HUDEP-2 (cell line): ENCODE measurements around the gene SCART1.
A peak's percentile ranks its signal among the peaks of the same experiment; 100 is the strongest.
"Not testable (repeated sequence)": the region's sequence is repeated elsewhere in the genome, so short reads cannot be mapped to it uniquely, and the experiment has no call there.

Experiments used
- DNase-seq, 76 experiments: peaks; one replicate each; lab custom pipeline; 2025; ENCODE audit not compliant: unreplicated experiment in 76 of 76; lab: John Stamatoyannopoulos, UW

The SCART1 gene

GRCh38 chr10:133431888-133432613 is 21.7 kb upstream of the SCART1 start:
- not testable (repeated sequence) for DNase-seq

DNA sequence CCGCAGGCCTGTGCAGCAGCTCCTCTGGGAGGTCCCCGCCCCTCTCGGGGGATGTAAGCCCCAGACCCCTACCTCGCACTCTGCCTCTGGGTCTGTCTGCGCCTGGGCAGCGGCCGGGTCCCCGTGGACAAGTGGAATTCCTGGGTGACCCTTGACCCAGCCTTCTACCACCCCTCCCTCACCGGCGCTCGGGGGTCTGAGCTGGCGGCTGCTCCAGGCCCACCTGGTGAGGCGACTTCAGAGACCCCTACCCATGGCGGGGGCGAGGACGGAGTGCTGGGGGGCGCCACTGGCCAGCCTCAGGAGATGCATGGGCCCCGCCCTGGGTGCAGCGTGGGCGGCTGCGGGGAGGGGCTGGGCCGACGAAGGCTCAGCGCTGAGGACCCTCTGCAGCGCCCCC is 21.0 kb upstream of the SCART1 start:
- not testable (repeated sequence) for DNase-seq

- DNase-seq: peak in 18 of 76 experiments; percentile 7 to 48 (median 24)
Measured at GRCh38 chr10:133438711-133439273, 15.0 kb upstream of the SCART1 start.

DNA sequence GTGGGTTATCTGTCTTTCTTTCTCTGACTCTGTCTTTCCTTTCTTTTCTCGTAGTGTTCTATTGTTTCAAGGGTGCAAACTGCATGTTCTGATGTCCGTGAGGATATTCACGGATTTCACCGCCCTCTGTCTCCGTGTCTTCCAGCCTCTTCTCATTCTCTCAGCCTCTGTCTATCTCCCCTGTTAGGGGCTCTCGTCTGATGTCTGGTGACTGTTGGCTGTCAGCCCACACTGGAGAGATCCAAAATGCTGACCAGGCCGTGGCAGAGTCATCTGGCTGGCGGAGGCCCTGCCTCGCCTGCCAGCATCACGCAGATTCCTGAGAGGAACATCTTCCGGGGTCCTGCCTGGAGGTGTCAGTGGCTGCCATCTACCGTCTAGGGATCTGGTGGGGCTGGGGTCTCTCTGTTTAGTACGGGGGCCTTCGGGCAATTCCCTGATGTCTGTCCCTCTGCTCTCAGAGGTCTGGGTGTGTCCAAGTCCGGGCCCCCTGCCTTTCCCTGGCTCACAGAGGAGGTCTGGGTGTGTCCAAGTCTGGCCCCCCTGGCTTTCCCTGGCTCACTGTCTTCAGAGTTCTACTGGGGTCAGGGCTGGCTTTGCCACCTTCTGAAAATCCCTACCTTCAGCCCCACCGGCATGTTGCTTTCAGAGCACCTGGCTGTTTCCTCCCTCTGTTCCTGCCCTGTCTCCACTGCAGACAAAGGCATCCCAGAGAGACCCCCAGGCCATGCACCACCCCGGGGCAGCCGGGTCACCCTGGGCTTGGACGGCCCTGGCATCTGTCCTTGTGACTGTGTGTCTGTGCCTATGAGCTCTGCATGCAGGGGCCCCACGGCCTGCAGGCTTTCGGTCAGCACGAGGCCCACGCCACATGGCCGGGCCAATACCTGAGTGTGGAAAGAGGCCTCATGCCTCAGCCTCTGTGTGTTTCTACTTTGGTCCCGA is 14.0 kb upstream of the SCART1 start:
- no peak for DNase-seq

DNA sequence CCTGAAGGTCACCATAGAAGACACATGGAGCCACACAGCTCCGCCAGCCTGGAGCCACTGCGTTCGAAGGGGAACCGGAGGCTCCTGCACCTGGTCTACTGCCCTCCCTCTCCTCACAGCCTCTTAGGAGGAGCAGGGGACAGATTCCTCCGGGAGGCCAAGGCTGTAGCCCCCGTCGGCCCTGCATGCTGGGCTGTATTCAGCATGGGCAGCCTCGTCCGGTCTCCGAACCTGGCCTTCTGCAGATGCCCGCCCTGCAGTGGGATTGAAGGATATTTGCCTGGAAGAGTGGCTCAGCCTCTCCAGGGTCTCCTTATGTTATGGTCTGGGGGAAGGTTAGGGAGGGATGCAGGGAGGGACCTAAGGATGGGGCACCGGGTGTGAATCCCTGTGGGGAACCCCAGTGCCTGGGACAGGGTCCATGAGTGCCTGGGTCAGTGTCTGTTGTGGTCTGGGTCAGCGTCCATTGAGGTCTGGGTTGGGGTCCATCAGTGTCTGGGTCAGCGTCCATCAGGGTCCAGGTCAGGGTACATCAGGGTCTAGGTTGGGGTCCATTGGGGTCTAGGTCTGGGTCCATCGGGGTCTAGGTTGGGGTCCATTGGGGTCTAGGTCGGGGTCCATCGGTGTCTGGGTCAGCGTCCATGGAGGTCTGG is 13.0 kb upstream of the SCART1 start:
- DNase-seq: no peak

- not testable (repeated sequence) for DNase-seq
Measured at GRCh38 chr10:133441356-133441755, 12.4 kb upstream of the SCART1 start.

- no peak for DNase-seq
Measured at GRCh38 chr10:133441780-133442179, 12.0 kb upstream of the SCART1 start.

- no peak for DNase-seq
Measured at GRCh38 chr10:133442191-133442966, 11.4 kb upstream of the SCART1 start.

GRCh38 chr10:133442967-133443924 is 10.5 kb upstream of the SCART1 start:
- DNase-seq: no peak

DNA sequence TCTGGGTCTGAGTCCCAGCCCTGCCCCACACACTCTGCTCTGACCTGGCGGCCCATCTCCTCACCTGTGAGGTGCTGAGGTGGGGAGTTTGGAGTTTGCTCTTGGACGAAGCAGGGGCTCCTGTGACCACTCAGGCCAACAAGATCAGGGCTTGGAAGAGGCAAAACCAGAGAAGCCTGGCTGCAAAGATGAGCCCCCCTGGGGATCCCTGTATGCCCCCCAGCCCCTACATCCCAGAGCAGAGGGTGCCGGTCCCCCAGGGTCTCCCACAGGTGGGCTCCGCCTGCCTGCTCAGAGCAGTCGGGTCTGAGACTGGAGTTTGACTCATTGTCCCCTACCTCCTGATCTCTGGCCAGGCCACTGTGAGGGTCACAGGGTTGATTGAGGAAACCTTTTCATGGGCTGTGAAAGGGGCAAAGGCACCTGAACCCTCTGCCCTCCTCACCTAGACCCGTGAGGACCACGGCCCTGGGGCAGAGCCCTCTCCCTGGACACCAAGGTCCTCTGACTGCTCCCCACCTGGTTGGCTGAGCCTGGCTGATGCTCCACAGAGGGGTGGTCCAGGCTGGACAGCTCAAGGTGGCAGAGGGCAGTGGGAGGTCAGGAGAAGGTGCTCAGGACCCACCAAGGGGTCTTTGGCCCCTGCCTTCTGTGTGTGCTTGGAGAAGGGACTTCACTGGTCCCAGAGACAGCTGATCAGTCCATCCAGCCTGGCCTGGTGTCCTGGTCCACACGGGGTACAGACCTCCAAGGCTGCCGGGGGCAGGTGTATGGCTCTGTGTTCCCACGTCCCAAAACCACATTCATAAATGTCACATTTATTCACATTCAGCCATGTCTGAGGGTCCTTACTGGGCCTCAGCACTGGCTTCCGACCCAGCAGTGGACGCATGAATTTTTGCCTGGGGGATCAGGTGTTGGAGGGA is 9.1 kb upstream of the SCART1 start:
- DNase-seq: no peak

DNA sequence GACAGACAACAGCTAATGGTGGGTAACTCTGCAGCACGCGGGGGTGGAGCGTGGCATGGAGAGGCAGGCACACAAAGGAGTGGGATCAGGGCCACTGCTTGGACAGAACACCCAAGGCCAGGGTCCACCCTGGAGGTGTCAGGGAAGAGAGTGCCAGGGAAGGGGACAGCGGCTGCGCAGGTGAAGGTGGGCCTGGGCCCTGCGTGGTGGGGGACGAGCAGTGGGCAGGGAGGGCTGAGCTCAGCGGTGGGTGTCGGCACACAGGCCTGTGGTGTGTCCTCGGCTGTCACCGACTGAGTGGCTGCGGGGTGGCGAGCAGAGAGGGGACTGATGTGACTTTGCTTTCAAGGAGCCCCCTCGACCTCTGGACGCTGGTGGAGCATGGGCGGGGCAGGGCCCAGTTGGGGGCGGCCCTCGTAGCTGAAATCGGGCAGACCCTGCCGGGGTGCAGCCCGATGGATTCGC is 8.4 kb upstream of the SCART1 start:
- DNase-seq: no peak

DNA sequence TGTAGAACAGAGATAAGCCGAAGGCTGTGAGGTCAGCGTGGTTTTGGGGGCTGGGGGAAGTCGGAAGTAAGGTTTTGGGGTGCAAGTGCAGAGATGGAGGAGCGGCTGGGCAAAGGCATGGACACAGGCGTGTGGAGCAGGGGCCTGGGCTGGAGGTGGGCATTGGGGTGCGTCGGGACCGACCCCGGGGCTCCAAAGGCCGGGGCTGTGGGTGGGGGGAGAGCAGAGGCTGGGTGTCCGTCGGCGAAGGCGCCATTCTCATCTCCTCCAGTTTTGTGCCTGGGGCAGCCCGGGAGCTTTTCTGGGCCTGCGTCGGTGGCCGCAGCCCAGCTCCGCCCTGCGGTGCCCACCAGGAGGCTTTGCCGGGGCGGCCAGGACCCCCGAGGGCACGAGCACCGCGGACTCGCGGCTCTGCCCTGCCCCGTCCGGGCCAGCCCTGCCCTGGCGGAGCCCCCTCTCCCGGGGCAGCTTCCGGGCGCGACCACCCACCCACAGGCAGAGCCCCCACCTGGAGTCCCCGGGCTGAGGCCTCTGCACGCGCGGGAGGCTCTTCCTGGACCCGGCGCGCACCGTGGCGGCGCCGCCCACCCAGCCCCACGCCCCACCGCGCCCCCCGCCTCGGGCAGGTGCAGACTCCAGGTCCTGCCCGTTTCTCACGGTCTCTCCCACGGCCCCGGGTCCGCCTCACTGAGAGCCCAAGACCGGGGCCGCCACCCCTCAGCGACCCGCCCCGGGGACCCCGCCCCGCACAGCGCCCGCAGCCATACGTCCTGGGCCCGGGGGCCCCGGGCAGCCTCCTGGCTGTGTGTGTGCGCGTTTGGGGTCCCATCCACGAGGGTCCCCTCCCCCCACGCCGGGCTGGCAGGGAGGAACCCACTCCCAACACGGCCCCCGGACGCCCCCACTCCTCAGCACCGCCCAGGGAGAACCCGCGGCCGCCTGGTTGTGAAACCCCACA is 7.7 kb upstream of the SCART1 start:
- DNase-seq: no peak

DNA sequence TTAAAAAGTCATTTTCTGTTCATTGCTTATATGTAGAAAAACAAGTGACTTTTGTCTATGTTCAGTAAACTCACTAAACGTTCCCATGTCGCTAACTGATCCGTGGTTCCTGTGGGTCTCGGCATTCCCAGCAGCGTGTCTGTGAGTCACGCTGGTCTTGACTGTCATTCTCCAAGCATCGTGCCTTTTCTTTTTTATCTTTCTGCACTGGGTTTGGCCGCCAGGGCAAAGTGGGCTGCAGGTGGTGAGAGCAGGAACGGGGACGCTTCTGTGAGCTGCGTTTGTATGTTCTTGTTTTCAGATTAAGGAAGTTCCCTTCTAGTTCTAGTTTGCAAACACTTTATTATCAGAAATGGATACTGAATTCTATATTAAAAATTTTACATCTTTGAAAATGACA is 6.8 kb upstream of the SCART1 start:
- DNase-seq: no peak

DNA sequence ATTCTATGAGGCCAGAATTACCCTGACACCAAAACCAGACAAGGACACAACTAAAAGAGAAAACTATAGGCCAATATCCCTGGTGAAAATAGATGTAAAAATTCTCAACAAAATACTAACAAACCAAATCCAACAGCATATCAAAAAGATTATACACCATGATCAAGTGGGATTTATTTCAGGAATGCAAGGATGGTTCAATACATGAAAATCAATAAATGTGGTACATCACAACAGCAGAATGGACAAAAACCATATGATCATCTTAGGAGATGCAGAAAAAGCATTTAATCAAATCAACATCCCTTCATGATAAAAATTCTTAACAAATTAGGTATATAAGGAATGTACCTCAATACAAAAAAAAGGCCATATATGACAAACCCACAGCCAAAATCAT is 5.6 kb upstream of the SCART1 start:
- DNase-seq: no peak

DNA sequence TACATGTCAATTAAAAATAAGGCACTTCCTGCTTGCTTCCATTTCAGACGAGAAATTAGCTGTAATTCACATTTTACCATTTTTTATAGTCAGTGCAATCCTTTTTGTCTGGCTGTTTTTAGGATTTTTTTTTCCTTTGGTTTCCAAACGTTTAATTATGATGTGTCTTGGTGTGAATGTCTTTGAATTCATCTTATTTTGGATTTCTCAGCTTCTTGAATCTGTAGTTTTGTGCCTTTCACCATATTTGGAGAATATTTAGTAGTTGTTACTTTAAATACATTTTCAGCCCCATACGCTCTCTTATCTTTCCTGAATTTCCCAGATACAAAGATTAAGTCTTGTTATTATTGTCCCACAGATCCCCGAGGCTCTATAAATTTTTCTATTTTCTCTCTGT is 2.4 kb upstream of the SCART1 start:
- no peak for DNase-seq

DNA sequence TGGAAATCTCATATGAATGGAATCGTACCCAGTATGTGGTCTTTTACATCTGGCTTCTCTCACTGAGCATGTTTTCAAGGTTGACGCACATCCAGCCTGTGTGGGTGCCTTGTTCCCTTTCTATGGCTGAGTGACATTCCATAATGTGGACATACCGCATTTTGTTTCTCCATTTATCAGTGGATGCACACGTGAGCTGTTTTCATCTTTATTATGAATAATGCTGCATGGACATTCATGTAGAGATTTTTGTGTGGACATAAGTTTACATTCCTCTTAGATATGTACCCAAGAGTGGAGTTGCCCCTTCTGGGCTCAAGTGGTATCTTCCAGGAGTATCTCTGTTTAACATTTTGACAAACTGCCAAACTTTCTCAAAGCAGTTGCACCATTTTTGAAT is 1.3 kb upstream of the SCART1 start:
- no peak for DNase-seq
